Esophagus squamous epithelium (tissue), 5 donors: ENCODE results near the gene TBC1D14. TPM values are rescaled to one million over a fixed set of nuclear protein-coding genes. Genes with fewer than 3 reads are reported as not detected.

Source experiments
- DNase-seq: peaks from one replicate; lab custom pipeline; 2025; lab: John Stamatoyannopoulos, UW
- H3K27ac ChIP-seq, 4 donors: fragments of 200-600 bp; sonication (generic); one replicate each; pipeline ENCODE4 v1.5.1; 2016 to 2019; ENCODE audit warnings: mild to moderate bottlenecking in 1 of 4
- H3K27me3 ChIP-seq, 4 donors: fragments of 200-600 bp; sonication (generic); 1 replicate in 3 of 4; 2 replicates in 1 of 4; pipeline versions ENCODE4 v1.5.1 to v1.6.0; 2017 to 2021; ENCODE audit warnings: antibody characterized with exemption in 1 of 4
- H3K36me3 ChIP-seq, 3 donors: fragments of 200-600 bp; sonication (generic); one replicate each; pipeline ENCODE4 v1.5.1; 2016 to 2019
- H3K4me1 ChIP-seq, 3 donors: fragments of 200-600 bp; sonication (generic); one replicate each; pipeline ENCODE4 v1.5.1; 2017 to 2019
- H3K4me3 ChIP-seq, 4 donors: fragments of 200-600 bp; sonication (generic); 1 replicate in 3 of 4; 2 replicates in 1 of 4; pipeline ENCODE4 v1.5.1; 2016 to 2019; ENCODE audit warnings: mild to moderate bottlenecking in 2 of 4, moderate library complexity in 1 of 4
- H3K9me3 ChIP-seq, 3 donors: fragments of 200-600 bp; sonication (generic); one replicate each; pipeline ENCODE4 v1.5.1; 2016 to 2019
- CTCF ChIP-seq, 6 experiments: fragments of 450-650 bp in 4 of 6; fragments of 200-600 bp in 2 of 6; sonication (generic) in 2 of 6; IDR thresholded peaks; one replicate each; pipeline ENCODE4 v1.5.1; 2016 to 2019; ENCODE audit warnings: antibody characterized with exemption in 6 of 6, mild to moderate bottlenecking in 4 of 6, moderate library complexity in 4 of 6
- POLR2A ChIP-seq, 4 donors: fragments of 450-650 bp; IDR thresholded peaks; one replicate each; pipeline ENCODE4 v1.6.1; 2017; ENCODE audit warnings: antibody characterized with exemption in 4 of 4, mild to moderate bottlenecking in 4 of 4, moderate library complexity in 3 of 4
- WGBS, 2 donors: methylation state at CpG; one replicate each; pipeline ENCODE4 v1.1.5; 2018; 5-methylcytosine and 5-hydroxymethylcytosine counted together
- intact Hi-C: fragments of 100-400 bp; cut with DNase I; formaldehyde crosslinking; loops from one replicate; pipeline ENCODE4 v1.15.0; 2022
- total RNA-seq, 4 donors: library from RNA; depleted of rRNA; stranded (reverse); fragments of >200 nt; gene quantifications; one replicate each; pipeline ENCODE4 v1.1.0, GENCODE V29; 2016
- donor health status: DM: yes; HTN: yes; CAD: no.

Gene TBC1D14
- total RNA-seq, 4 donors from 2014 or later, result 28.2 to 50.4 (median 42.1) TPM

- DNase-seq, result no peak
- H3K4me1 ChIP-seq, result peaks cover 41 to 63% (median 45%) of the 10 kb centered on the region in 3 donors
- TF ChIP-seq CTCF (IDR thresholded peaks at IDR 0.05) (no peak), POLR2A (IDR thresholded peaks at IDR 0.05) (no peak)
Observed at GRCh38 chr4:6992728-6993677, 83.4 kb downstream of the TBC1D14 start.

GRCh38 chr4:6996481-6996880, 86.9 kb downstream of the TBC1D14 start:
- Histone ChIP-seq H3K9me3 (no peaks in the 10 kb centered on the region), H3K4me3 (no peak overlapping the region), H3K27ac (no peak overlapping the region), H3K4me1 (peaks cover 15 to 62% (median 18%) of the 10 kb centered on the region in 3 donors), H3K36me3 (peaks cover 24 to 83% (median 30%) of the 10 kb centered on the region in 3 donors), H3K27me3 (no peaks in the 10 kb centered on the region)
- no peak for DNase-seq
- no peak for TF ChIP-seq POLR2A (IDR thresholded peaks at IDR 0.05)
- TF ChIP-seq CTCF (IDR thresholded peaks at IDR 0.05), result no peak
- WGBS, 2 donors, result 90 to 96% methylated on average over 10 to 11 of the region's 12 CpGs
- intact Hi-C loops, result no loop called here

More at GRCh38 chr4:6992728-6993677, 83.4 kb downstream of the TBC1D14 start:
- intact Hi-C loops, result no loop called here
- Histone ChIP-seq H3K36me3 (peaks cover 7 to 49% (median 11%) of the 10 kb centered on the region in 3 donors), H3K27me3 (no peaks in the 10 kb centered on the region), H3K9me3 (no peaks in the 10 kb centered on the region), H3K4me3 (no peak overlapping the region), H3K27ac (peak overlapping the region; percentile 78 to 97 (median 90))
- 64 to 68% methylated on average over 15 of the region's 15 CpGs for WGBS, 2 donors

- Histone ChIP-seq H3K9me3 (no peaks in the 10 kb centered on the region), H3K27ac (peak overlapping the region; percentile 70 to 88 (median 77)), H3K27me3 (no peaks in the 10 kb centered on the region), H3K36me3 (peaks cover 24 to 100% (median 30%) of the 10 kb centered on the region in 3 donors), H3K4me3 (no peak overlapping the region), H3K4me1 (peaks cover 9 to 58% (median 12%) of the 10 kb centered on the region in 3 donors)
- no peak for DNase-seq
- intact Hi-C loops, result no loop called here
- WGBS, 2 donors, result 68 to 75% methylated on average over 11 to 13 of the region's 14 CpGs
- TF ChIP-seq POLR2A (IDR thresholded peaks at IDR 0.05) (peak in 1 of 4 donors; percentile 2), CTCF (IDR thresholded peaks at IDR 0.05) (no peak)
Observed at GRCh38 chr4:6999172-7000086, 89.8 kb downstream of the TBC1D14 start.

GRCh38 chr4:7000421-7001176, 91.0 kb downstream of the TBC1D14 start:
- H3K36me3 ChIP-seq, result peaks cover 24 to 100% (median 30%) of the 10 kb centered on the region in 3 donors
- 83 to 95% methylated on average over 4 to 9 of the region's 18 CpGs for WGBS, 2 donors
- intact Hi-C loops, result no loop called here
- DNase-seq, result no peak
- peaks cover 9 to 70% (median 20%) of the 10 kb centered on the region in 3 donors for H3K4me1 ChIP-seq
- H3K9me3 ChIP-seq, result no peaks in the 10 kb centered on the region
- TF ChIP-seq CTCF (IDR thresholded peaks at IDR 0.05), result no peak
- no peak for TF ChIP-seq POLR2A (IDR thresholded peaks at IDR 0.05)
- H3K27ac ChIP-seq, result no peak overlapping the region
- H3K4me3 ChIP-seq, result no peak overlapping the region
- no peaks in the 10 kb centered on the region for H3K27me3 ChIP-seq
